T-helper 1 cell (primary cell): ENCODE results near the gene LDHAL6B.

Source experiments
- DNase-seq, 5 donors: peaks; one replicate each; pipeline ENCODE4 v3.0.0-alpha.2; 2012 to 2020

LDHAL6B gene

GRCh38 chr15:59255680-59256336, 49.2 kb downstream of the LDHAL6B start:
- peak in 1 of 5 donors; percentile 83 for DNase-seq

GRCh38 chr15:59256482-59256881, 49.8 kb downstream of the LDHAL6B start:
- DNase-seq: no peak

- no peak for DNase-seq
Observed at GRCh38 chr15:59257140-59257539, 50.5 kb downstream of the LDHAL6B start.
